Measurements from ENCODE around the gene PLEKHM3.
"Not testable (repeated sequence)": the region's sequence is repeated elsewhere in the genome, so short reads cannot be mapped to it uniquely, and the experiment has no call there.

The PLEKHM3 gene

DNA sequence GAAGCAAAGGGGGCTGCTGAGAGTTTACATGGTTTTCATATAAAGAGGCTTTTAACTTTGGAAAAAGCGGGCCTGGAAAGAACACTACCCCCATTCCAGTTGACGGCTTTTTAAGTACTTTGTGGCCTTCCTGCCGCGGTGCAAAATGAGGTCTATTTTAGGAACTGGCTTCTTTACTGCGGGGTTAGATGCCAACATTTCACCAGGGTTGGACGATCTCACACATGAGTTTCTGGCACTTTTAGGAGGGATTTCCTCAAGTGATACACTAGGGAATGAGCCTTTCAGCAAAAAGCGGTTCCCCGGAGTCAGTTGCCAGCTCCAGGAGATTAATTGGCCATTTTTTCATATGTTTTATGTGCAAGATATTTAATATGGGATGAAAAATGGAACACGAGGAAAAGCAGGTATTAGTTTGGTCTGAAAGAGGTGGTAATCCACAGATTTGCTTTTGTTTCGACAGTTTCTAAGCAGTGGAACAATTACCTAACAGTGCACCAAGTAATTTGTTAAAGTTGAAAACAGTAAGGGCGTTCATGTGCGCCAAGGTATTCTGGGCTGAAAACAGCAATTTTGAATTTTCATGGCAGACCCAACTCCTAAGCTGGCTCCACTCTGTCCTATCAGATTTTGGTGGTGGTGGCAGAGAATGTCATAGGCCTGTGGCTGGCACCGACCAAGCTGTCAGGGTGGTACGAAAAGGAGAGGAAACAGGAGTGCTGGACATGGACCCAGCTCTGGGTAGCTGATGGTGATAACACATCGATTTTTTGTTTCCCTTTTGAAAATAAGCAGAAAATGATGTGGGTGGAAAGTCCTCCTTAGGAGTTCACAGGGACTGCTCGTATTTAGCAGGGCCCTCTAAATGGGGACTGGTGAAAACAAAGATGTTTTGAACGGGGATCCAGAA is 200.0 kb downstream of the PLEKHM3 start:
- no peak for DNase-seq (ENCODE audit: low spot score)

DNA sequence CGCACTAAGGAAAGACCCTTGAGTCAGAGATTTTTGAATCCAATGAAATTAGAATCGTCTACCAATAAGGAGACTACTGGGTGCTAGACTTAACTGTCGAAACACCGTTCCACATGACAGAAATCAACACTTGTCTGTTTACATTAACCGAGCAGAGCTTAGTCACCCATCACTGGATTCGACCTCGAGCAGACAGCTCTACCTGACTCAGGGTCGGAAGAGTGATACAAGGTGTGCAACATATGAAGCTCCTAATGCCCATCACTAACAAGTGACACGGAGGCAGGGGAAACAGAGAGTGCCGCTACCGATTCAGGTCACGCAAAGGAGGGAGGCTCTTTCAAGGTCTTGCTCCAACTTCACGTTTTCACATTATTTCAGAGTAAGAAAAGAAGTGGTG is 201.5 kb downstream of the PLEKHM3 start:
- DNase-seq (ENCODE audit: low spot score) = no peak

DNA sequence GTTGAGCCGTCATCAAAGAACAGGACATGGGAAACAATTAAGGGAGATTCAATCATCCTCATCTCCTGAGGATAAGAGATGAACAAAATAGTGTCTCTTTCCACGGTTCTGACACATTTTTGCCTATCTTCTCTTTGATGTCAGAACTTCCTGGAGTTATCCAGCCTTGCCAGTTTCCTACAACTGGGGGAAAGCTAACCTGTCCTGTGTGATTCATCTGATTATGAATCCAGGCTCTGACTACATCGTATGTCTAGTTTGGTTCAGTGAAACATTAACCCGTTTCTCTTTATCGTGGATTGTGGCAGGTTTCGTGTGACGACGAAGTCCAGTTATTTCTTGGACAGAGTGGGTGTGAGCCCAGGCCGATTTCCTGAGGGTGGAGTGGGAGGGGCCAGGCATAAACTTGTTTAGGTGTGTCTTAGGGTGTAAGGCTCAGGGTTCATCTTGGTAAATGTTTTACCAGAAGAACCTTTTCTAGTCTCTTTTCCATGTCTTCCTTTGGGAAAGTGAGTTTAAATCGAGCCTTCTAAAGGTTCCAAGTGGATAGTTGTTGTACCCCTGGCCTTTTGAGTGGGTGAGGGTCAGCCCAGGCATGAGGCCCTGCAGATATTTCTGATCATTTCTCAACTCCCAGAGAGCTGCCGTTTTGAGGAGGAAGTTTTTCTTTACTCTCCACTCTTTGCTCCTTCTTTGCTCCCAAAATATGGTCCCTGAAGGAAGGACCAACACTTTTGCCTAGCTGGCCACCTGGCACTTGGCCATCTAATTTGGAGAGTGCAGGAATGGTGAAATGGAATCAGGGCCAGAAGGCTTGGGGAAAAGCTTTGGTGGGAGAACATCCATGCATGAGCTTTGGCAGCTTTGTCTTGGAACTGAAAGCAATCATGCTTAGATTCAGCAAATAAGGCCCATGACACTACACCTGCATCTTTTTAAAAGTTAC is 205.2 kb downstream of the PLEKHM3 start:
- no peak for DNase-seq (ENCODE audit: low spot score)

DNA sequence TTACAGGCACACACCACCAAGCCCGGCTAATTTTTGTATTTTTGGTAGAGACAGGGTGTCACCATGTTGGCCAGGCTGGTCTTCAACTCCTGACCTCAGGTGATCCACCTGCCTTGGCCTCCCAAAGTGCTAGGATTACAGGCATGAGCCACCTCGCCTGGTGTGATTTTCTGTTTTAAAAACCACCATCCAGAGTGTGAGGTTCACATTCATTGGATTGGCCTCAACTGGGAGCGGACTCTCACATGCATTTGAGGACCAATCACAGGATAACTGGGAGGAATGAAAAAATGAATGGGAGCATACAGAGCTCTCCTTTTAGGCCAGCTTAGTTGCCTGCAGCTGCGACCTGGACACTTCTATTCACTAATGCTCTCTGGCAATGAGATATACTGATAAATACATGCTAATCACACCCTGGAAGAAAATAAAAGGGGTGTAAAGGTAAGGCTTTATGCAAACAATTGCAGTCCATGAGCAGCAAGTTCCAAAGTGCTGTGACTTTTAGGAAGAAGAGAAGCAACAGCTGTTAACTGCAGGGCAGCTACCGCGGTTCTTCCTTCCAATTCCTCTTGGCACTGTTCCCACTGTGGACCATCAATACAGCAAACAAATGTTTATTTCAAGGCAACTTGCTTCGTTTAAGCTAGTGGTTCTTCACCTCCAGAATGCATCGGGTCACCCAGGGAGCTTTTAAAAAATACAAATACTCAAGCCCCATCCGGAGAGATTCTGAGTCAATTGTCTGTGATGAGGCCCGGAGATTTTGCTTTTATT is 206.1 kb downstream of the PLEKHM3 start:
- DNase-seq (ENCODE audit: low spot score) = no peak

DNA sequence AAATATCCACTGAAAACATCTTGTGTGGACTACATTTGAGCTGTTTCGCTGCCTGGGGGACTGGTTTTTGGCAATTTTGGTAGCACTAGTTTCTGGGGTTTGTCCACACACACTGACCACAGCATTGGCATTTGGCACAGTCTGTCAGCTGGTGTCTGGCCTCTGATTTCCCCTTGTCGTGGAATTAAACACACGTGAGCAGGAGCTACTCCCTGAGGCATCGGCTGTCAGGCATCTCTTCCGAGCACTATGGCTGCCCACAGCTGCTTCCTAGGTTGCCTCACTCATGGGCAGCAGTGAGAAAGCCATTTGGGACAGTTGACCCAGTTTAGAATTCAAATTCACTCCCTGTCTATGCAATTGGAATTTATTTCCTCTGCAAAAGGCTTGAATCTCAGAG is 208.8 kb downstream of the PLEKHM3 start:
- no peak for DNase-seq (ENCODE audit: low spot score)

DNA sequence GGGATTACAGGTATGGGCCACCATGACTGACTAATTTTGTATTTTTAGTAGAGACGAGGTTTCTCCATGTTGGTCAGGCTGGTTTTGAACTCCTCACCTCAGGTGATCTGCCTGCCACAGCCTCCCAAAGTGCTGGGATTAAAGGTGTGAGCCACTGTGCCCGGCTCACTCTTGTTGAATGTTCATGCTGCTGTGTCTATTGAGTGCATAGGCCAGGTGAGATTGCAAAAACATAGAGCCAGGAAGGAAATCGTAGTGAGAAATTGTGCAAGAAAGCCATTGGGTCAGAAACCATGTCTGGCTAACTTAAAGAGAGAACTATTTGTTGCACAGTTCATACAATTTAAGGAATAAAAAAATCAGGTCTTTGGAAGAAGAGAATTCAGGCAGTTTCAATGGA is 210.1 kb downstream of the PLEKHM3 start:
- DNase-seq (ENCODE audit: low spot score) = no peak

GRCh38 chr2:207813942-207814341 is 211.4 kb downstream of the PLEKHM3 start:
- DNase-seq (ENCODE audit: low spot score) = no peak

GRCh38 chr2:207813221-207813916 is 212.0 kb downstream of the PLEKHM3 start:
- DNase-seq (ENCODE audit: low spot score) = no peak

DNA sequence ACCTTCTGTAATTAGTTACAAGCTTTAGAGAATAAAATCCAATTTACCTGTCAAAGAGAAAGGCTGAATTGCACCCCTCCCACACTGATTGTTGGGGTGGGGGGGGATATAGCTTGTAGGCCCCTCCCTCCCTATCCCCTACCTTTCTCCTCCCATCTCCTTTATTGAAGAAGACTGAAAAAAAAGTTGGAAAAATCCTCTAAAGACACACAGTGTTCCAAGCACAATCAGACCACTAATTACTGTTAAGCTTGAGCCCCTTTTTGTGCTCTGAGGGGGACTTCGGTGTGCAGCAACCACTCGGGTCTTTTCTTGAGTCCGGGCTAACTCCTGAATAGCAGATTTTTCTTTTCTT is 212.6 kb downstream of the PLEKHM3 start:
- DNase-seq (ENCODE audit: low spot score) = no peak

DNA sequence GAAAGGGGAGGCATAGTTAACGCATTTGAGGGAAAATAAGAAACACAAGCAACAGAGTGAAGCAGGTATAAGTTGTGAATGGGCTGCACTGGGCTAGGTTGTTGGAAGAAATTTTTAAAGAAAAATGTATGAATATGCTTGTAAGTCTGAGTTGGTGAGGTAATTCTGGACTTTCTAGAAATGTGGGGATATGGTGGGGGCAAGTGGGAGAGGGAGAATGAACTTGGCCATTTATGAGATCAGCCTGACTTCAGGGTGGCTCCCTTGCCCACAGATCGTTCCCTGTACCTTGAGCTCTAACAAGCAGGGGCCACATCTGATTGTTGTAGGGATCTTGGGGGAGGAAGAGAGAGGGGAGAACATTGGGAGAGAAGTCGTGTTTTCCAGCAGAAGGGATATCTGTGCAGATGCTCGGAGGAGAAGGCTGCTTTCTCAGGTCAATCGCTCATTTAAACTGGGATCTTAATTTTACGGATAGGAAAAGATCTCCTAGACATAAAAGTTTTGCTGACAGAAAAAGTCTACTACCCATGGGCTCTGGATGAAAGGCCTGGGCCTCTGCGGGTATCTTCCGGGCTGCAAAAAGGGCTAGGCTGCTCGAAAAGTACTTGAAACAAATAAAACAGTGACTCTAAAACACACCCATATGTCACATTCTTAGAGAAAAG is 213.1 kb downstream of the PLEKHM3 start:
- no peak for DNase-seq (ENCODE audit: low spot score)

- DNase-seq (ENCODE audit: low spot score) = not testable (repeated sequence)
Observed at GRCh38 chr2:207811658-207812057, 213.7 kb downstream of the PLEKHM3 start.

DNA sequence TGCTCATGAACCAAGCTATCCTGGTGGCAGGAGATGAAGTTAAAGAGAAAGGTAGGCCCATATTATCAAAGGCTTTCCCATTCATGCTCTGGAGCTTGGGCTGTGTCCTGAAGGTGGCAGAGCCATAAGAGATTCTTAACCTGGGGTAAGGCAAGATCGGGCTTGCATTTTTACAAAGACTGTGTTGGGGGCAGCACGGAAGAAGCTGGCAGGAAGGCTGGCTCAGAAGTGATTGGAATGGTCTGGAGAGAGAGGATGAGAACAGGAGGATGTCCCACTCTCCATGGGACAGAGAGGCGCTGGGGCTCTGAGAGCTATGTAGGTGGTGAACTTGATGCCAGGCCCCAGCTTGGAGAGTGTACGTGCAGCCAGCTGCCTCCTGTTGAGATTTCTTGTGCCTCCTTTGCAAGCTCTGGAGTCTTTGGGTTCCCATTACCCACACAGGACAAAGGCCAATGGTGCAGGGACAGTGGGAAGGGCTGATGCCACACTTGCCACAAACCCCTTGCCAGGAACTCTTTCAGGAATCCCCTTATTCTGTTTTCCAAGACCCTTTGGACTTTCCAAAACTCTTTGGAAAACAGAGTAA is 215.0 kb downstream of the PLEKHM3 start:
- DNase-seq (ENCODE audit: low spot score) = no peak

- DNase-seq (ENCODE audit: low spot score) = no peak
Observed at GRCh38 chr2:207808119-207808518, 217.2 kb downstream of the PLEKHM3 start.

- DNase-seq (ENCODE audit: low spot score) = no peak
Observed at GRCh38 chr2:207807516-207807915, 217.8 kb downstream of the PLEKHM3 start.

- DNase-seq (ENCODE audit: low spot score) = no peak
Observed at GRCh38 chr2:207805566-207806226, 219.6 kb downstream of the PLEKHM3 start.

GRCh38 chr2:207802650-207803049 is 222.7 kb downstream of the PLEKHM3 start:
- no peak for DNase-seq (ENCODE audit: low spot score)

DNA sequence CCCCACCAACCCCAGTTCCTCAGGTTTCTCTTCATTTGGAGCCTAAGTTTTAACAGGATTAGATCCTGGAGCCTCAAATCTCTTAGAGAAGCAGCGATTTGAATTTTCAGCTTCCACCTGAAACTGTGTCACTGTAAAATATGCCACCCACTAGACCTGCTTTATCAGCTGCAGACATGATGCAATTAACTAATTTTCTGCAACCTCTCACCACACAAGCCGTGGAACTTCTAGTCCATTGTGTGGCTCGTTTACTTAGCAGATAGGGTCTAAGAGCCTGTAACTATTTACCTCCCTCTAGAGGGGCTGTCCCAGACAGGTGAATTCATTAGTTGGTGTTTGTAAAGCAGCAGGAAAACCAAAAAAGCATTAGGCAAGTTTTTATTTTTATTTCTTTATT is 224.1 kb downstream of the PLEKHM3 start:
- no peak for DNase-seq (ENCODE audit: low spot score)

- DNase-seq (ENCODE audit: low spot score) = no peak
Observed at GRCh38 chr2:207796585-207797350, 228.6 kb downstream of the PLEKHM3 start.

GRCh38 chr2:207792244-207792785 is 233.0 kb downstream of the PLEKHM3 start:
- no peak for DNase-seq (ENCODE audit: low spot score)

Data from HuH-7.5 (cell line).